ENCODE results near the gene EIF2D. TPM values are rescaled to one million over a fixed set of nuclear protein-coding genes. Genes with fewer than 3 reads are reported as not detected.
"Not testable (repeated sequence)": the region's sequence is repeated elsewhere in the genome, so short reads cannot be mapped to it uniquely, and the experiment has no call there.

Gene EIF2D
- total and polyA plus RNA-seq, 7 donors, result 21.4 to 41.8 (median 35.7) TPM

DNA sequence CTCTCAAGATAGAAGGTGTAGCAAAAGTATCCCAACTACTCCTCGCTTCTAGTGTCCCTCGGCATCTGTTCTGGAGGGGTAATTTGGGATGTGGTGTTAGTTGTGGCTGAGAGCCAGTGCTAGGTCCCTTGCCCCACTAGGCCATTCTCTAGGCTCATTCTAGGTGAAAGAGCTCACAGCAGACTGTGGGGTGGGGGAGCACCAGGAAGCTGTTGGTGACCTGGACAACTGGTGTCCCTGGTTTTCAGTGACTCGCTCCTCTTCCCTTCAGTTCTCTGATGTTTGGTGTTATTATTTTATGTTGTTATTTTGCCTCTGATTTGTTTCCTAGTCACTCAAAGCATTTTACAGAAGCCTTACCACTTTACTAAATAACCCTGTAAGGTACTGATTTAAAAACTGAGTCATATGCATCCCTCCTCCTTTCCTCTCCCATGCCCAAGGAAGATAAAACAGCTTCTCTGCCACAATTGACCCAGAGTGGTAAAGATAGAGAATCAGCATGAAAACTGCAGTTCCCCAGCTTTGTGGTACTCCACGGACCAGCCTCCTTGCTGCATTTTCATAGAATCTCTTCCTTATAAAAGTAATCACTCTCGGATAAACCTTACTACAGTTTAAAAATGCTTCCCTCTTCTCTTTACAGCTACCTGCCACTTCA is 37.1 kb upstream of the EIF2D start:
- 71 to 81% (median 79%) methylated on average over 5 of the region's 5 CpGs for WGBS, 3 donors
- Histone ChIP-seq H3K9me3 (no peaks in the 10 kb centered on the region), H3K27me3 (ENCODE audit: insufficient read depth in 3 of 3, low read length in 2 of 3) (no peaks in the 10 kb centered on the region), H3K27ac (no peak overlapping the region), H3K4me1 (peaks cover 4% of the 10 kb centered on the region), H3K4me3 (no peak overlapping the region), H3K36me3 (ENCODE audit: insufficient read depth in 1 of 2, low read depth in 1 of 2) (peaks cover 0 to 3% of the 10 kb centered on the region in 2 donors)
- intact Hi-C loops (cut with DNase I), result no loop called here
- DNase-seq (no peak), ATAC-seq (no peak)
- TF ChIP-seq, protein P1, sequence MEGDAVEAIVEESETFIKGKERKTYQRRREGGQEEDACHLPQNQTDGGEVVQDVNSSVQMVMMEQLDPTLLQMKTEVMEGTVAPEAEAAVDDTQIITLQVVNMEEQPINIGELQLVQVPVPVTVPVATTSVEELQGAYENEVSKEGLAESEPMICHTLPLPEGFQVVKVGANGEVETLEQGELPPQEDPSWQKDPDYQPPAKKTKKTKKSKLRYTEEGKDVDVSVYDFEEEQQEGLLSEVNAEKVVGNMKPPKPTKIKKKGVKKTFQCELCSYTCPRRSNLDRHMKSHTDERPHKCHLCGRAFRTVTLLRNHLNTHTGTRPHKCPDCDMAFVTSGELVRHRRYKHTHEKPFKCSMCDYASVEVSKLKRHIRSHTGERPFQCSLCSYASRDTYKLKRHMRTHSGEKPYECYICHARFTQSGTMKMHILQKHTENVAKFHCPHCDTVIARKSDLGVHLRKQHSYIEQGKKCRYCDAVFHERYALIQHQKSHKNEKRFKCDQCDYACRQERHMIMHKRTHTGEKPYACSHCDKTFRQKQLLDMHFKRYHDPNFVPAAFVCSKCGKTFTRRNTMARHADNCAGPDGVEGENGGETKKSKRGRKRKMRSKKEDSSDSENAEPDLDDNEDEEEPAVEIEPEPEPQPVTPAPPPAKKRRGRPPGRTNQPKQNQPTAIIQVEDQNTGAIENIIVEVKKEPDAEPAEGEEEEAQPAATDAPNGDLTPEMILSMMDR (IDR thresholded peaks at IDR 0.05), result no peak

DNA sequence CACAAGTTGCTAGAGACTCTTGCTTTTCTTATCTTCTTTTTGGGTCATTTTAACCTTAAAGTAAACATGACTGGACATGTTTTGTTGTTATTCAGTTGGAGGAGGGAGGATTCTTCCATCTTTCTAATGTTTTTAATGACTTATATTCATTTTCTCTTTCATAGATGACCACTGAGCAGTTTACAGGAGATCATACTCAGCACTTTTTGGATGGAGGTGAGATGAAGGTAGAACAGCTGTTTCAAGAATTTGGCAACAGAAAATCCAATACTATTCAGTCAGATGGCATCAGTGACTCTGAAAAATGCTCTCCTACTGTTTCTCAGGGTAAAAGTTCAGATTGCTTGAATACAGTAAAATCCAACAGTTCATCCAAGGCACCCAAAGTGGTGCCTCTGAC is 35.0 kb upstream of the EIF2D start:
- no peak for DNase-seq
- TF ChIP-seq, protein P1 (IDR thresholded peaks at IDR 0.05), result no peak
- Histone ChIP-seq H3K27ac (no peak overlapping the region), H3K4me3 (no peak overlapping the region), H3K27me3 (ENCODE audit: insufficient read depth in 3 of 3, low read length in 2 of 3) (no peaks in the 10 kb centered on the region), H3K9me3 (no peaks in the 10 kb centered on the region), H3K4me1 (no peaks in the 10 kb centered on the region), H3K36me3 (ENCODE audit: insufficient read depth in 1 of 2, low read depth in 1 of 2) (peaks cover 0 to 3% of the 10 kb centered on the region in 2 donors)
- ATAC-seq, result no peak
- intact Hi-C loops (cut with DNase I), result no loop called here

DNA sequence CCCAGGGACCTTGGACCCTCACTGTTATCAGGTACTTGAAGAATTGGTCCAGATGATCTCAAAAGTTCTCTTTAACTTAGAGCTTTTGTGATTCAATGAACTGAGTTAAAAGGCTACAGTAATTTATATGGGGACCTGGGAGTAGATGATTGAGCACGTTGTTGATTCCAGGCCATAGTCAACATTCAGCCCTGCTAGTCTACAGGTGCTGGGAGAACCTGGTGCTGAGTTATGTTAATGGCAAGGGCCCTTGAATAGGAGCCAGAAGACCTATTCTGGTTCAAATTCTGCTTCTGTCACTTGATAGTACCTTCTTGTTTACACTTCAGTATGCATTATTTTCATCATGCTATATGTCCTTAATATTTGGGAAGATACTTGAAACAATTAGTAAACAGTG is 34.2 kb upstream of the EIF2D start:
- Histone ChIP-seq H3K27me3 (ENCODE audit: insufficient read depth in 3 of 3, low read length in 2 of 3) (no peaks in the 10 kb centered on the region), H3K27ac (no peak overlapping the region), H3K4me1 (no peaks in the 10 kb centered on the region), H3K4me3 (no peak overlapping the region), H3K36me3 (ENCODE audit: insufficient read depth in 1 of 2, low read depth in 1 of 2) (peaks cover 0 to 3% of the 10 kb centered on the region in 2 donors), H3K9me3 (no peaks in the 10 kb centered on the region)
- 85% methylated on average over 1 of the region's 1 CpG for WGBS, 3 donors
- TF ChIP-seq, protein P1 (IDR thresholded peaks at IDR 0.05), result no peak
- DNase-seq (no peak), ATAC-seq (no peak)
- intact Hi-C loops (cut with DNase I), result no loop called here

DNA sequence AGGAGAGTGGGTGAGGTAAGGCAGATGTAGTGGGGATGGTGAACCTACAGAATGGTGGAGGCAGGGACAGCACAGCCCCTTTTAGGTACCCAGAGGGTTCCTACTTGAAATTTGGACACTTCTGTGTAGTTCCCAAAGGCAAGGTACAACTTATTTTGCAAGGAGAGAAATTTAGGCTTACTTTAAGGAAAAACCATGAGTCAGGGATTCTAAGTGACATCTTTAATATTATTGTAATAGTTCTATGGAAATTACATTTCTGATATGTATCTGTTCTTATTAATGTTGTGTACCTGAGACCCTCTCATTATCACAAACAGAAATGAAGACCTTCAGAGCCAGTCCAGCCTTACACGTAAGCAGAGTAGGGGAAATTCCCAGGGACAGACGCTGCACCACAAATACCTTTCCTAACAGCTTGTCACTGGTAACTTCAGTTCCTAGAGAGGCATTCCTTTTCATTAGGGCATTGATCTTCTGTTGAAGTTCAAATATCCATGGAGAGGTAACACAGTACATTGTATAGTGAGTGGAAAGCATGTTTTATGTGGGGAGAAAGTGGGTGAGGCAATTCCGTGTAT is 30.9 kb upstream of the EIF2D start:
- ATAC-seq (no peak), DNase-seq (no peak)
- Histone ChIP-seq H3K27me3 (ENCODE audit: insufficient read depth in 3 of 3, low read length in 2 of 3) (no peaks in the 10 kb centered on the region), H3K36me3 (ENCODE audit: insufficient read depth in 1 of 2, low read depth in 1 of 2) (peaks cover 0 to 3% of the 10 kb centered on the region in 2 donors), H3K4me3 (no peak overlapping the region), H3K4me1 (no peaks in the 10 kb centered on the region), H3K27ac (no peak overlapping the region), H3K9me3 (no peaks in the 10 kb centered on the region)
- WGBS, 3 donors, result 79 to 90% (median 84%) methylated on average over 3 of the region's 3 CpGs
- TF ChIP-seq, protein P1 (IDR thresholded peaks at IDR 0.05), result no peak
- intact Hi-C loops (cut with DNase I), result no loop called here

DNA sequence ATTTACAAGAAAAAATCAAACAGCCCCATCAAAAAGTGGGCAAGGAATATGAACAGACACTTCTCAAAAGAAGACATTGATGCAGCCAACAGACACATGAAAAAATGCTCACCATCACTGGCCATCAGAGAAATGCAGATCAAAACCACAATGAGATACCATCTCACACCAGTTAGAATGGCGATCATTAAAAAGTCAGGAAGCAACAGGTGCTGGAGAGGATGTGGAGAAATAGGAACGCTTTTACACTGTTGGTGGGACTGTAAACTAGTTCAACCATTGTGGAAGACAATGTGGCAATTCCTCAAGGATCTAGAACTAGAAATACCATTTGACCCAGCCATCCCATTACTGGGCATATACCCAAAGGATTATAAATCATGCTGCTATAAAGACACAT is 29.8 kb upstream of the EIF2D start:
- 64 to 88% (median 72%) methylated on average over 2 of the region's 2 CpGs for WGBS, 3 donors
- H3K9me3 ChIP-seq; H3K27ac ChIP-seq; H3K4me3 ChIP-seq; DNase-seq; ATAC-seq; H3K4me1 ChIP-seq; intact Hi-C loops (cut with DNase I); H3K36me3 ChIP-seq (ENCODE audit: insufficient read depth in 1 of 2, low read depth in 1 of 2); H3K27me3 ChIP-seq (ENCODE audit: insufficient read depth in 3 of 3, low read length in 2 of 3): not testable (repeated sequence)
